DOHH2 (cell line): ENCODE measurements around the gene EEF2.

ENCODE experiments used
- H3F3A ChIP-seq: fragments of 200-600 bp; sonication (generic), shearing (Covaris generic); 2 replicates; pipeline ENCODE4 v1.6.0; 2016; ENCODE audit warnings: antibody characterized with exemption, mild to moderate bottlenecking; ENCODE audit not compliant: control insufficient read depth, insufficient read depth
- H3K27ac ChIP-seq: fragments of 200-600 bp; sonication (generic); 2 replicates; pipeline ENCODE4 v1.5.1; 2014; ENCODE audit warnings: low read depth, mild to moderate bottlenecking, low read length, moderate library complexity
- H3K27me3 ChIP-seq: fragments of 200-600 bp; sonication (generic); 2 replicates; pipeline ENCODE4 v1.6.1; 2014; ENCODE audit warnings: mild to moderate bottlenecking, low read length, mixed read lengths; ENCODE audit not compliant: control insufficient read depth
- H3K36me3 ChIP-seq: fragments of 200-600 bp; sonication (generic); 2 replicates; pipeline ENCODE4 v1.6.1; 2014; ENCODE audit warnings: mild to moderate bottlenecking, low read length, moderate library complexity, mixed read lengths; ENCODE audit not compliant: control insufficient read depth
- H3K4me1 ChIP-seq: fragments of 200-600 bp; sonication (generic); 2 replicates; pipeline ENCODE4 v1.6.1; 2014; ENCODE audit warnings: mild to moderate bottlenecking, low read length, mixed read lengths; ENCODE audit not compliant: control insufficient read depth
- H3K4me2 ChIP-seq: fragments of 200-600 bp; sonication (generic); 2 replicates; pipeline ENCODE4 v1.6.0; 2014; ENCODE audit warnings: mild to moderate bottlenecking, low read length, moderate library complexity
- H3K4me3 ChIP-seq: fragments of 200-600 bp; sonication (generic); 2 replicates; pipeline ENCODE4 v1.5.1; 2014; ENCODE audit warnings: mild to moderate bottlenecking, low read length, mixed read lengths
- H3K79me2 ChIP-seq: fragments of 200-600 bp; sonication (generic); 2 replicates; pipeline ENCODE4 v1.6.1; 2014; ENCODE audit warnings: mild to moderate bottlenecking, low read length, mixed read lengths; ENCODE audit not compliant: control insufficient read depth
- H3K9me2 ChIP-seq: fragments of 200-600 bp; sonication (generic); replicated peaks from 2 replicates; pipeline ENCODE4 v1.6.1; 2014; ENCODE audit warnings: mild to moderate bottlenecking, low read length, mixed read lengths; ENCODE audit not compliant: control insufficient read depth
- H3K9me3 ChIP-seq: fragments of 200-600 bp; sonication (generic); 2 replicates; pipeline ENCODE4 v1.6.1; 2014; ENCODE audit warnings: antibody characterized with exemption, low read length, mixed read lengths; ENCODE audit not compliant: control insufficient read depth, insufficient read depth
- H4K20me1 ChIP-seq: fragments of 200-600 bp; sonication (generic); 2 replicates; pipeline ENCODE4 v1.6.0; 2014; ENCODE audit warnings: low read depth, mild to moderate bottlenecking, antibody characterized with exemption, low read length, moderate library complexity; ENCODE audit not compliant: control insufficient read depth, insufficient read depth
- EZH2phosphoT487 ChIP-seq: fragments of 200-600 bp; sonication (generic); IDR thresholded peaks from 2 replicates; pipeline ENCODE4 v1.6.1; 2017; ENCODE audit warnings: borderline replicate concordance, mild to moderate bottlenecking, antibody characterized with exemption, low read length, moderate library complexity, mixed read lengths
- TF ChIP-seq, protein P1 (sequence below): fragments of 200-600 bp; sonication (generic); IDR thresholded peaks from one replicate; pipeline ENCODE4 v1.5.1; 2014; ENCODE audit warnings: antibody characterized with exemption, mild to moderate bottlenecking, low read depth, low read length; ENCODE audit not compliant: poor library complexity, severe bottlenecking

Gene EEF2

DNA sequence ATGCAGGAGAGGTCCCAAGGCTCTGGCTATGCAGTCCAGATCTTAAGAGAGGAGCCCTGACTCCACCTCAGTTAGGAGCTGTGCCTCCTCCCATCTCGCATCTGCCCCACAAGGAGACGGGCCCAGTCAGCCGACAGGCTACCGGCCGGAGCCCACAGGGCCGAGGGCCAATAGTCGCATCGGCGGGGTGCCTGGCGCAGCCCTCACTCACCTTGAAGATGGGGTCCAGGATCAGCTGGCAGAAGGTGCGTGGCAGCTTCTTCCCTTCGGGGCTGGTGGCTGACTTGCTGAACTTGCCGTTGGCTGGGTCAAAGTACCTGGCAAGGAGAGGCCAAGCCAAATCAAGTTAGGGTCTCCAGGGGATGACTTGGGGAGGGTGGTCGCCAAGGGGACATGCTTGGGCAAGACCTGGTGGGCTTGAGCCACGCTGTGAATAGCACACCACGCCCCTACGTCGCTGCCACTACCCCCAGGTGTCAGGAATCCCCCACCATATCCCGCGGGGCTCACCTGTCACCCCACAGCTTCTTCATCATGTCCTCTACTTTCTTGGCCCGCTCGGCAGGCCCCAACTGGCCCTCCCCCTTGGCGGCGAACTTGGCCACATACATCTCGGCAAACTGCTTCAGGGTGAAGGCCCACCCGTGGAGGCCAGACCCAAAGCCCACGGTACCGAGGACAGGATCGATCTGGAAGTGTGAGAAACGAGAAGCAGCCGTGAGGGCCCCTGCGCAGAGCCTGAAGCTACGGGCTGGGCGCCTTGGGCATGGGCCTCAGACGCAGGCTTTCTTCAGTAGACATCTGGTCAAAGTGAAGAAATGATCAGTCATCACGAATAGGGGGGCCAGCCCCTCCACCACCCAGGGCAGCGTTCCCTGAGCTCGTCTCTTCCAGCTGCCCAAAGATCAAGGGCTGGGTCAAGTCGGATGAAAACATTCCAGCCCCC lies 3.3 kb downstream of the EEF2 start:
- H3K4me2 ChIP-seq = no peak overlapping the region
- no peaks in the 10 kb centered on the region for H3K27me3 ChIP-seq
- H3K36me3 ChIP-seq = peaks cover 82% of the 10 kb centered on the region
- H3F3A ChIP-seq = peaks cover 71% of the 10 kb centered on the region
- H3K4me3 ChIP-seq = no peak overlapping the region
- TF ChIP-seq, protein P1, sequence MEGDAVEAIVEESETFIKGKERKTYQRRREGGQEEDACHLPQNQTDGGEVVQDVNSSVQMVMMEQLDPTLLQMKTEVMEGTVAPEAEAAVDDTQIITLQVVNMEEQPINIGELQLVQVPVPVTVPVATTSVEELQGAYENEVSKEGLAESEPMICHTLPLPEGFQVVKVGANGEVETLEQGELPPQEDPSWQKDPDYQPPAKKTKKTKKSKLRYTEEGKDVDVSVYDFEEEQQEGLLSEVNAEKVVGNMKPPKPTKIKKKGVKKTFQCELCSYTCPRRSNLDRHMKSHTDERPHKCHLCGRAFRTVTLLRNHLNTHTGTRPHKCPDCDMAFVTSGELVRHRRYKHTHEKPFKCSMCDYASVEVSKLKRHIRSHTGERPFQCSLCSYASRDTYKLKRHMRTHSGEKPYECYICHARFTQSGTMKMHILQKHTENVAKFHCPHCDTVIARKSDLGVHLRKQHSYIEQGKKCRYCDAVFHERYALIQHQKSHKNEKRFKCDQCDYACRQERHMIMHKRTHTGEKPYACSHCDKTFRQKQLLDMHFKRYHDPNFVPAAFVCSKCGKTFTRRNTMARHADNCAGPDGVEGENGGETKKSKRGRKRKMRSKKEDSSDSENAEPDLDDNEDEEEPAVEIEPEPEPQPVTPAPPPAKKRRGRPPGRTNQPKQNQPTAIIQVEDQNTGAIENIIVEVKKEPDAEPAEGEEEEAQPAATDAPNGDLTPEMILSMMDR = no peak
- H3K9me3 ChIP-seq = no peaks in the 10 kb centered on the region
- H3K9me2 ChIP-seq = no peaks in the 10 kb centered on the region
- peaks cover 80% of the 10 kb centered on the region for H3K79me2 ChIP-seq
- H3K27ac ChIP-seq = no peak overlapping the region
- peaks cover 67% of the 10 kb centered on the region for H4K20me1 ChIP-seq
- H3K4me1 ChIP-seq = peaks cover 42% of the 10 kb centered on the region

GRCh38 chr19:3981373-3981735 lies 3.9 kb downstream of the EEF2 start:
- H3K79me2 ChIP-seq = peaks cover 86% of the 10 kb centered on the region
- H3K4me2 ChIP-seq = no peak overlapping the region
- H3K4me3 ChIP-seq = no peak overlapping the region
- H3K4me1 ChIP-seq = peaks cover 38% of the 10 kb centered on the region
- peaks cover 71% of the 10 kb centered on the region for H3F3A ChIP-seq
- peaks cover 72% of the 10 kb centered on the region for H4K20me1 ChIP-seq
- no peaks in the 10 kb centered on the region for H3K9me3 ChIP-seq
- H3K27me3 ChIP-seq = no peaks in the 10 kb centered on the region
- H3K27ac ChIP-seq = no peak overlapping the region
- peaks cover 88% of the 10 kb centered on the region for H3K36me3 ChIP-seq
- H3K9me2 ChIP-seq = no peaks in the 10 kb centered on the region
- no peak for TF ChIP-seq EZH2phosphoT487
- TF ChIP-seq, protein P1 = no peak

GRCh38 chr19:3980353-3981251 lies 4.7 kb downstream of the EEF2 start:
- no peak overlapping the region for H3K27ac ChIP-seq
- H4K20me1 ChIP-seq = peaks cover 72% of the 10 kb centered on the region
- H3K9me2 ChIP-seq = no peaks in the 10 kb centered on the region
- H3K27me3 ChIP-seq = no peaks in the 10 kb centered on the region
- peaks cover 96% of the 10 kb centered on the region for H3K36me3 ChIP-seq
- H3K4me3 ChIP-seq = no peak overlapping the region
- H3F3A ChIP-seq = peaks cover 73% of the 10 kb centered on the region
- H3K79me2 ChIP-seq = peaks cover 89% of the 10 kb centered on the region
- no peak for TF ChIP-seq EZH2phosphoT487
- TF ChIP-seq, protein P1 = no peak
- no peak overlapping the region for H3K4me2 ChIP-seq
- H3K9me3 ChIP-seq = no peaks in the 10 kb centered on the region
- peaks cover 35% of the 10 kb centered on the region for H3K4me1 ChIP-seq
